ENCODE measurements around the gene MRPL53. TPM values are rescaled to one million over a fixed set of nuclear protein-coding genes. Genes with fewer than 3 reads are reported as not detected.

MRPL53 gene
- total and polyA plus RNA-seq, 2 of the 13 experiments (the other 11 are each of a cell fraction or from before 2014, with no cell fraction given): 34.3 to 51.9 TPM

DNA sequence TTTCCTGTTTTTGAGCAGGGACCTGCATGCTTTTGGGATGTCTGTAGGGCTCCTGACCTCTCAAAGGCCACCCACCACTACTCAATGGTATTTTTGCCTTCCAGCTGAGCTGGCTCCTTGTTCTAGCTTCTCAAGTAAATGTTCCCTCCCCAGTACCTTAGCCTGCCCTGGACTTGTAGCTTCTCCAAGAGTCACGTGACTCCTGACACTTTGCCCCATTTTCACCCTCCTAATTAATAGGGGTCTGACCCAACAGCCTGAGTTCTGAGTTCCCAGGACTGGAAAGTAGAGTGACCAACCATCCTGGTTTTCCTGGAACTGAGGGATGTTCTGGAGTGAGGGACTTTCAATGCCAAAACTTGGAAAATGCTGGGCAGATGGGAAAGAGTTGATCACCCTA, 23.0 kb upstream of the MRPL53 start (continued):
- TF ChIP-seq, protein P1, sequence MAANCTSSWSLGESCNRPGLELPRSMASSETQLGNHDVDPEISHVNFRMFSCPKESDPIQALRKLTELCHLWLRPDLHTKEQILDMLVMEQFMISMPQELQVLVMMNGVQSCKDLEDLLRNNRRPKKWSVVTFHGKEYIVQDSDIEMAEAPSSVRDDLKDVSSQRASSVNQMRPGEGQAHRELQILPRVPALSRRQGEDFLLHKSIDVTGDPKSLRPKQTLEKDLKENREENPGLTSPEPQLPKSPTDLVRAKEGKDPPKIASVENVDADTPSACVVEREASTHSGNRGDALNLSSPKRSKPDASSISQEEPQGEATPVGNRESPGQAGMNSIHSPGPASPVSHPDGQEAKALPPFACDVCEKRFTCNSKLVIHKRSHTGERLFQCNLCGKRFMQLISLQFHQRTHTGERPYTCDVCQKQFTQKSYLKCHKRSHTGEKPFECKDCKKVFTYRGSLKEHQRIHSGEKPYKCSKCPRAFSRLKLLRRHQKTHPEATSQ (CRISPR knock-in tag; IDR thresholded peaks at IDR 0.05; ENCODE audit: borderline replicate concordance): no peak
- peak; percentile 39; the same call in 1 of the 2 replicates for TF ChIP-seq RBFOX2 (IDR thresholded peaks at IDR 0.05; ENCODE audit: low read depth, low read length)

DNA sequence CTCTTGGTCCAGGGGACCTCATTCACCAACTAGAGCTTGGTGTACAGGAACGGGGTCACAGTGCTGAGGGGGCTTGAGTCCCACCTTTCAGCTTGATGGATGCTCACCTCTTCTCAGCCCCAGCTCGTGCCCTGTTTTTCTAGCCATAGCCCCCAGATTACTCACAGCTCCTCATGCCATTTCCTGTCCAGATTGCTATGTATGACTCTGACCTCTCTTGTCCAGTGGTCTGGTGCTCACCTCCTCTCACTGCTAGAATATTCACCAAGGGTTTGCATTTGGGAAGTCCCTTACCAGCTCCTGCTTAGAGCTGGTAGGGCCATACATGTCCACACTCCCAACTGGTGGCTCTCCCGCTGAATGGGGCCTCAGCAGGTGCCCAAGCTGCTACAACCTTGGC, 21.1 kb upstream of the MRPL53 start:
- H3K9me3 ChIP-seq (ENCODE audit: low read length): no peaks in the 10 kb centered on the region
- TSS peak; percentile 3 for BruUV-seq (replicated peaks)
- DNase-seq (ENCODE audit: low spot score): no peak
- intact Hi-C loops (cut with micrococcal nuclease; ENCODE audit: unreplicated experiment): loop anchor here (10.0 kb wide), 1 partner anchor 1799 kb away; no protein-coding TSS in a partner anchor
- H2AFZ ChIP-seq (ENCODE audit: low read length): no peak overlapping the region
- ATAC-seq: no peak
- H3K36me3 ChIP-seq (replicated peaks in 1 of 2; ENCODE audit: control insufficient read depth in 1 of 2, insufficient read depth in 2 of 2, low read length in 2 of 2): peaks cover 35 to 46% of the 10 kb centered on the region in 2 experiments
- no peak overlapping the region for H3K4me3 ChIP-seq (replicated peaks in 1 of 3; ENCODE audit: insufficient read depth in 1 of 3, low read depth in 2 of 3, low read length in 3 of 3)
- H3K79me2 ChIP-seq (ENCODE audit: insufficient read depth, low read length): peaks cover 2% of the 10 kb centered on the region
- in situ Hi-C loops (cut with HindIII; ENCODE audit: extremely low pct_ligation_motif_present, low pct_unique_long_range_greater_than_20kb): no loop called here
- ChIA-PET POLR2A (interaction anchor here (0.9 to 3.1 kb wide), 6 partner anchors 8 to 35 kb away, joined by 3 to 23 read pairs (median 9); partner anchors contain the start of genes CCDC142, PCGF1, TTC31 and WBP1), CTCF (ENCODE audit: low intra/inter-chr PET ratio, low total read pairs) (no interaction called here)
- no peak for FAIRE-seq
- H3K9ac ChIP-seq (ENCODE audit: insufficient read depth, low read depth, low read length): no peak overlapping the region
- no peak for TF ChIP-seq ZNF773 (CRISPR knock-in tag; IDR thresholded peaks at IDR 0.05; ENCODE audit: borderline replicate concordance)
- peak; percentile 20; the same call in 1 of the 2 replicates for TF ChIP-seq POLR2G (IDR thresholded peaks at IDR 0.05; ENCODE audit: low read depth, low read length)
- no peaks in the 10 kb centered on the region for H3K27me3 ChIP-seq (ENCODE audit: control insufficient read depth in 1 of 2, insufficient read depth in 2 of 2, low read length in 2 of 2)
- WGBS (ENCODE audit: low lambda C conversion rate): 100% methylated on average over 3 of the region's 3 CpGs
- H4K20me1 ChIP-seq (ENCODE audit: insufficient read depth, low read length): no peaks in the 10 kb centered on the region
- no peak overlapping the region for H3K27ac ChIP-seq (ENCODE audit: extremely low read length, insufficient read depth, low read length)
- no peak overlapping the region for H3K4me2 ChIP-seq (ENCODE audit: low read depth, low read length)
- H3K4me1 ChIP-seq (ENCODE audit: insufficient read depth, low read length): peaks cover 72% of the 10 kb centered on the region

Data from HepG2 (cell line).